ENCODE results near the gene GPI. TPM values are rescaled to one million over a fixed set of nuclear protein-coding genes. Genes with fewer than 3 reads are reported as not detected.

GPI gene
- total and polyA plus RNA-seq, 9 of the 15 experiments (the other 6 are each of a cell fraction or from before 2014, with no cell fraction given) = 88.3 to 358 (median 122) TPM

DNA sequence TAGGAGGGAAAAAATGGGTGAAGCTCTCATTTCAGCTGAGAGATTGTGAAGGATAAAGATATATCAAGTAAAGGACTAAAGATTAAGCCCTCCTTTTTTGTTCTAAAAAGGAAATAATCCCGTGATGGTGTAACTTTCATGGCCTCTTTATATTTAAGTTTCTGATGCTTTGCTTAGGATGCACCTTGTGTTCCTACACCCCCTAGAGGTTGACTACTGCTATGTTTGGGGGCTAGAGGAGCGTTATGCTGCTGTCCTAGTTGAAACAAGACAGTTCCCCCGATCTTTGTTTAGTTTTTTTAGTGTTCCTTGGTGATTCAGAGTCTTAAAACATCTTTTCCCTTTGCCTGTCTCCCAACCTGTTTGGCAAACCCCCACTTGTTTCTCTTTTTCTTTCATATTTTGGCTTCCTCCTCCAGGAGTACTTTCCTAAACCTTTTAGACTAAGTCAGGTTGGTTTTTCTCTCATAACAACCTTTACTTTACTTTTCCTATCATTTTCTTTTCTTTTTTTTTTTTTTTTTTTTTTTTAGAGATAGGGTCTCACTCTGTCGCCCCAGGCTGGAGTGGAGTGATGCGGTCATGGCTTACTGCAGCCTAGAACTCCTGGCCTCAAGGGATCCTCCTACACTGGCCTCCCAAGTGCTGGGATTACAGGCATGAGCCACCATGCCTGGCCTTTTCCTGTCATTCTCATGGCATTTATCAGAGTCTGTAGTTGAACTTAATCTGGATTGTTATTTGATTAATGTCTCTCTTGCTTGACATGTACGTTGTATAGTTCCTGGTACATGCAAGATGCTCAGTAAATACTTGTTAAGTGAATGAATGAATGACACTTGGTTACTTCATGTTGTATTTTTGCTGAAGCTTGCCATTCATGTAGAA, 66.0 kb downstream of the GPI start (continued):
- TF ChIP-seq ZNF592 (IDR thresholded peaks at IDR 0.05) (0 out of 2 replicates have a peak, but pooled peaks have one; percentile 34), TAL1 (IDR thresholded peaks at IDR 0.05) (no peak), CTCFL (IDR thresholded peaks at IDR 0.05; ENCODE audit: borderline replicate concordance, insufficient read depth, low read depth, low read length, poor library complexity, severe bottlenecking) (peak; percentile 58), FOXA3 (CRISPR knock-in tag; conservative IDR thresholded peaks at IDR 0.05 in 1 of 2, IDR thresholded peaks at IDR 0.05 in 1 of 2) (no peak), ARID2 (IDR thresholded peaks at IDR 0.05) (0 out of 2 replicates have a peak, but pooled peaks have one; percentile 27)
- TF ChIP-seq, protein P1, sequence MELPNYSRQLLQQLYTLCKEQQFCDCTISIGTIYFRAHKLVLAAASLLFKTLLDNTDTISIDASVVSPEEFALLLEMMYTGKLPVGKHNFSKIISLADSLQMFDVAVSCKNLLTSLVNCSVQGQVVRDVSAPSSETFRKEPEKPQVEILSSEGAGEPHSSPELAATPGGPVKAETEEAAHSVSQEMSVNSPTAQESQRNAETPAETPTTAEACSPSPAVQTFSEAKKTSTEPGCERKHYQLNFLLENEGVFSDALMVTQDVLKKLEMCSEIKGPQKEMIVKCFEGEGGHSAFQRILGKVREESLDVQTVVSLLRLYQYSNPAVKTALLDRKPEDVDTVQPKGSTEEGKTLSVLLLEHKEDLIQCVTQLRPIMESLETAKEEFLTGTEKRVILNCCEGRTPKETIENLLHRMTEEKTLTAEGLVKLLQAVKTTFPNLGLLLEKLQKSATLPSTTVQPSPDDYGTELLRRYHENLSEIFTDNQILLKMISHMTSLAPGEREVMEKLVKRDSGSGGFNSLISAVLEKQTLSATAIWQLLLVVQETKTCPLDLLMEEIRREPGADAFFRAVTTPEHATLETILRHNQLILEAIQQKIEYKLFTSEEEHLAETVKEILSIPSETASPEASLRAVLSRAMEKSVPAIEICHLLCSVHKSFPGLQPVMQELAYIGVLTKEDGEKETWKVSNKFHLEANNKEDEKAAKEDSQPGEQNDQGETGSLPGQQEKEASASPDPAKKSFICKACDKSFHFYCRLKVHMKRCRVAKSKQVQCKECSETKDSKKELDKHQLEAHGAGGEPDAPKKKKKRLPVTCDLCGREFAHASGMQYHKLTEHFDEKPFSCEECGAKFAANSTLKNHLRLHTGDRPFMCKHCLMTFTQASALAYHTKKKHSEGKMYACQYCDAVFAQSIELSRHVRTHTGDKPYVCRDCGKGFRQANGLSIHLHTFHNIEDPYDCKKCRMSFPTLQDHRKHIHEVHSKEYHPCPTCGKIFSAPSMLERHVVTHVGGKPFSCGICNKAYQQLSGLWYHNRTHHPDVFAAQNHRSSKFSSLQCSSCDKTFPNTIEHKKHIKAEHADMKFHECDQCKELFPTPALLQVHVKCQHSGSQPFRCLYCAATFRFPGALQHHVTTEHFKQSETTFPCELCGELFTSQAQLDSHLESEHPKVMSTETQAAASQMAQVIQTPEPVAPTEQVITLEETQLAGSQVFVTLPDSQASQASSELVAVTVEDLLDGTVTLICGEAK (IDR thresholded peaks at IDR 0.05) = no peak
- TF ChIP-seq, protein P1 (CRISPR knock-in tag; IDR thresholded peaks at IDR 0.05) = no peak
- TF ChIP-seq, protein P2, sequence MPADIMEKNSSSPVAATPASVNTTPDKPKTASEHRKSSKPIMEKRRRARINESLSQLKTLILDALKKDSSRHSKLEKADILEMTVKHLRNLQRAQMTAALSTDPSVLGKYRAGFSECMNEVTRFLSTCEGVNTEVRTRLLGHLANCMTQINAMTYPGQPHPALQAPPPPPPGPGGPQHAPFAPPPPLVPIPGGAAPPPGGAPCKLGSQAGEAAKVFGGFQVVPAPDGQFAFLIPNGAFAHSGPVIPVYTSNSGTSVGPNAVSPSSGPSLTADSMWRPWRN (IDR thresholded peaks at IDR 0.05; ENCODE audit: low read depth) = no peak

All from K562 (cell line).